HUES6 (cell line): ENCODE data around the gene CTAGE1.

Source experiments
- H3K27ac ChIP-seq: 2 replicates; pipeline ENCODE4 v1.7.0; 2013; ENCODE audit warnings: low read depth, mild to moderate bottlenecking, low read length, inconsistent platforms
- H3K27me3 ChIP-seq: 2 replicates; pipeline ENCODE4 v1.6.1; 2013; ENCODE audit warnings: low read length; ENCODE audit not compliant: control insufficient read depth, insufficient read depth
- H3K36me3 ChIP-seq: 2 replicates; pipeline ENCODE4 v1.6.1; 2013; ENCODE audit warnings: low read length; ENCODE audit not compliant: control insufficient read depth, insufficient read depth
- H3K4me1 ChIP-seq: 2 replicates; pipeline ENCODE4 v1.6.1; 2013; ENCODE audit warnings: low read length; ENCODE audit not compliant: control insufficient read depth, insufficient read depth
- H3K4me3 ChIP-seq: 2 replicates; pipeline ENCODE4 v1.5.1; 2013; ENCODE audit warnings: low read depth, low read length
- H3K9ac ChIP-seq: one replicate; pipeline ENCODE4 v1.6.1; 2013; ENCODE audit warnings: mild to moderate bottlenecking, low read length
- H3K9me3 ChIP-seq: 2 replicates; pipeline ENCODE4 v1.6.1; 2013; ENCODE audit warnings: low read depth, low read length; ENCODE audit not compliant: control insufficient read depth, insufficient read depth

Gene CTAGE1

DNA sequence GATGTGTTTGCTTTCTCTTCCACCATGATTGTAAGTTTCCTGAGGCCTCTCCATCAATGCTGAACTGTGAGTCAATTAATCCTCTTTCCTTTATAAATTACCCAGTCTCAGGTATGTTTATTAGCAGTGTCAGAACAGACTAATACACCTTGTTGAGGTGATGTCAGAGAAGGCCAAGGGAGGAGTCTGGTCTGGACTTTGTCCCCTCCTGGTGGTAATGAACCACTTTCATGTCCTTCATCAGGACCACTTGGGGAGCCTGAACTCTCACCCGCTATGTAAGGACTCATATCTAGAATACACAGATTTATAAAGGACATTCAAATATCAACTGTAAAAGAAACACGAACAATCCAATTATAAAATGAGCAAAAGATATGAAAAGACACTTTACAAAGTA lies 2.9 kb upstream of the CTAGE1 start:
- no peaks in the 10 kb centered on the region for H3K4me1 ChIP-seq
- H3K9me3 ChIP-seq = no peaks in the 10 kb centered on the region; the same call in 1 of the 2 replicates
- H3K27me3 ChIP-seq = no peaks in the 10 kb centered on the region
- H3K27ac ChIP-seq = no peak overlapping the region
- H3K4me3 ChIP-seq = no peak overlapping the region
- H3K9ac ChIP-seq = no peak overlapping the region
- no peaks in the 10 kb centered on the region for H3K36me3 ChIP-seq

DNA sequence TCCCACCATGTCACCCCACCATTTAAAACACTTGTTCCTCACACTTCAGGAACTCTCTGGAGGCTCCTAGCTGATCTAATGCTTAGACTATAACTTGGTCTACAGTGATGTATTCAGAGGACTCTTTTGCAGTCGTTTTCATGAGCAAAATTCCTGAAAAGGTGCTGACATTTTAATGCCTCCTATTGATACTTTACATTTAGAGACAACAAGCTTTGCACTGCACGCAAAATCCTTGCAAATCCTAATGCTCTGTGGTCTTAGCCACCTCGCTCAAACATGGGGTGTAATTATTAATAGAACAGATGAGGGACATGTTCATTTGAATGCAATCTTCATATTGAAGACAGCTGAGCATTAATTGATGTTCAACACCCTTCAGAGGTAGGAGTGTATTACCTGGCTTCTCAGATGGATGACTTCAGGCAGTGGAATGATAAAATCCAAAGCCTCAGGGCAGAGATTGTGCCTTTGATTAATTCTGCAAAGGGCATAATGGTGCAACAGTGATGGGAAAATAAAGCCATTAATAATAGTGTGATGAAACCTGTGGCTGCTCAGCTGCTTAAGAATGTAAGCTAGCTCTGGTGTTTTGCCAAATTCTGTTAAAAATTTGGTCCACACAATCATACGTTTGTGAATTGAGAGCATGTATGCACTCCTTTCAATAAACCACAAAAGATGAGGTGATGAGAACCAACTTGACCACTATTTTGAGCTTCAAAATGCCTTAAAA lies 5.4 kb downstream of the CTAGE1 start:
- no peak overlapping the region for H3K9ac ChIP-seq
- H3K9me3 ChIP-seq = no peaks in the 10 kb centered on the region
- no peak overlapping the region for H3K4me3 ChIP-seq
- no peaks in the 10 kb centered on the region for H3K36me3 ChIP-seq
- no peak overlapping the region for H3K27ac ChIP-seq
- H3K27me3 ChIP-seq = no peaks in the 10 kb centered on the region
- H3K4me1 ChIP-seq = no peaks in the 10 kb centered on the region

DNA sequence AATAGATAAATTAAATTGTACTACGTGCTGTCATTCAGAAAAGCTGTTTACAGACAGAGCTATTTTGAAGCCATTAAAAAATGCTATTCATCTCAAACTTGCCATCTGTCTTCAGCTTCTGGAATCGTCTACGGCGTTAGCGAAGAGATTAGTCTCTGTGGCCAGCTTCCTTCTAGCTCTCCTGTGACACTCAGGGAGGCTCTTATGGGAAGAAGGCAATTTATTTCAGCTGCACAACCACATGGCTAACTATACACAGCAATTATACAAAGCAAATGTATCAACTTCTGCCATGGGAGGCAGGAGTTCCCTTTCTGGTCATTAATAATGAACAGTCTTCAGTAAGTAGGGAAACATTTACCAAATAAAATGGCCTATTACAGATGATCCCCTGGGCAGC lies 6.3 kb downstream of the CTAGE1 start:
- no peak overlapping the region for H3K27ac ChIP-seq
- H3K9ac ChIP-seq = no peak overlapping the region
- no peaks in the 10 kb centered on the region for H3K36me3 ChIP-seq
- no peaks in the 10 kb centered on the region for H3K9me3 ChIP-seq
- H3K27me3 ChIP-seq = no peaks in the 10 kb centered on the region
- H3K4me3 ChIP-seq = no peak overlapping the region
- H3K4me1 ChIP-seq = no peaks in the 10 kb centered on the region

DNA sequence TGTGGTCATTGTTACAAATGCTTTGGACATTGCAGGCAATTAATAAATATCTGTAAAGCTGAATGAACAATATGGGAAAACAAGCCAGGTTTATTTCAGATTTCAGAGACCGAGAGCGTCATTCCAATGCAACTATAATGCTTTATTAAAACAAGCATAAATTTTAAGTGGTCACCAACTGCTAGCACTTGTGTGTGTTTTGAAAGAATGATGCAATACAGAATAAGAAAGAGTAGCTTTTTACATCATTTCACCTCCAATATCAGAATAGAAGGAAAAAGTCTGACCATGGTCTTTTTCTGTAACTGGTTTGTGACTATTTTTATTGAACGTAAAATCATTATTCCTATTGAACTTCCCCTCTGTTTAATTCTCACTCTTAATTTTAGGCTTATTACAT lies 7.6 kb downstream of the CTAGE1 start:
- Histone ChIP-seq H3K27me3 (no peaks in the 10 kb centered on the region), H3K27ac (no peak overlapping the region), H3K4me3 (no peak overlapping the region), H3K4me1 (no peaks in the 10 kb centered on the region; the same call in 1 of the 2 replicates), H3K9me3 (peaks cover 5% of the 10 kb centered on the region), H3K9ac (no peak overlapping the region), H3K36me3 (no peaks in the 10 kb centered on the region)

DNA sequence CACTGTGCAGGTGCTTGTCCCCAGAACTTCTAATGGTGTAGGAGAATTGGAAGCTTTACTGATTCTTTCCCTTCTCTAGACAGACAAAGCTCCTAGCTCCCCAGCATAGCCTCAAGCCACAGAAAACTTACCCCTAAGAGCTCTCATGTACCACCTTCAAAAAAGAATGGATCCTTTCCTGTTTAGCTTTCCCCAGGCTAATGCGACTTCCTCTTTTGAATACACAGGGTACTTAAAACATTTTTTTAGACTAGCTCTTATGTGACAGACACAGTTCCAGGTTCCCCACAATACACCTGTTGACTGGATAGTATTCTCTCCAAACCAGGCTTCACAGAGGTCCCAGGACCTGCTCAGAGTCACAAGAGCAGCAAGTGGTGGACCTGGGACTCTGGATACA lies 8.3 kb downstream of the CTAGE1 start:
- no peak overlapping the region for H3K4me3 ChIP-seq
- no peak overlapping the region for H3K9ac ChIP-seq
- no peaks in the 10 kb centered on the region; the same call in 1 of the 2 replicates for H3K4me1 ChIP-seq
- H3K9me3 ChIP-seq = peaks cover 9% of the 10 kb centered on the region
- no peak overlapping the region for H3K27ac ChIP-seq
- no peaks in the 10 kb centered on the region for H3K27me3 ChIP-seq
- H3K36me3 ChIP-seq = no peaks in the 10 kb centered on the region

DNA sequence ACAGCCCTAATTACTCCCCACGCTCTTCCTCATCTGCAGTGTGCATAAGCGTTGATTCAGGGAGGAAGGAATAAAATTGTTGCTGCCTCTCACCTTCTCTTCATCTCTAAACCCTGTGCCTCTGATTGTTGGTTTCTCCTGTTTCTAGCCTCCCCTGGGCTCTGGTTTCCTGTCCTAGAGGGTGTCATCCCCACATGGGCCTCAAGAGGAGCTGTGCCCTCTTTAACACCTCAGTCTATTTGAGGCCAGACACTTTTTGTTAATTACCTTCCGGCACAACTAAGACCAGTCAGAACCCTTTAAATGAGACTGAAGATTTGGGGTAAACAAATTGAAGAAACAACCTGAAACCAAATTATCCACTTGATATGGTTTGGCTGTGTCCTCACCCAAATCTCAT lies 9.7 kb downstream of the CTAGE1 start:
- no peaks in the 10 kb centered on the region for H3K27me3 ChIP-seq
- no peak overlapping the region for H3K27ac ChIP-seq
- no peak overlapping the region for H3K9ac ChIP-seq
- no peaks in the 10 kb centered on the region; the same call in 1 of the 2 replicates for H3K4me1 ChIP-seq
- H3K4me3 ChIP-seq = no peak overlapping the region
- no peaks in the 10 kb centered on the region for H3K36me3 ChIP-seq
- H3K9me3 ChIP-seq = peaks cover 9% of the 10 kb centered on the region

DNA sequence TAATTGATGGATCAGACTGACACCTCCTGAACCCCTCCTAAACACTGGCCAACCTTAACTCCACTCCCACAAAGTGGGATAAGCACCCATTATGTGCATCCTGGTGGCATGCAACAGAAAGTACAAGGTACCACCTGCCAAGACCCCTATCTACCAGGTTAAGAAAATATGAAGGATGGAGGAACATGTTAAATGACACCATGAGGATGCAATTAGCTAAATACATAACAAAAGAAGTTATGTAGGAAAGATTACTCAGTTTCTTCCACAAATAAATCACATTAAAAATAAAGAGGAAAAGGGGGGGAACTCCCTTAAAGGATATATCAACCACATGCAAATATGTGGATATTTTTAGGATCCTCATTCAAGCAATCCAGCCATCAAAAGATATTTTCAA lies 12.6 kb downstream of the CTAGE1 start:
- no peaks in the 10 kb centered on the region for H3K27me3 ChIP-seq
- no peak overlapping the region for H3K9ac ChIP-seq
- no peak overlapping the region for H3K4me3 ChIP-seq
- H3K9me3 ChIP-seq = peaks cover 9% of the 10 kb centered on the region
- H3K4me1 ChIP-seq = peaks cover 5% of the 10 kb centered on the region; the same call in 1 of the 2 replicates
- H3K36me3 ChIP-seq = no peaks in the 10 kb centered on the region
- no peak overlapping the region for H3K27ac ChIP-seq

DNA sequence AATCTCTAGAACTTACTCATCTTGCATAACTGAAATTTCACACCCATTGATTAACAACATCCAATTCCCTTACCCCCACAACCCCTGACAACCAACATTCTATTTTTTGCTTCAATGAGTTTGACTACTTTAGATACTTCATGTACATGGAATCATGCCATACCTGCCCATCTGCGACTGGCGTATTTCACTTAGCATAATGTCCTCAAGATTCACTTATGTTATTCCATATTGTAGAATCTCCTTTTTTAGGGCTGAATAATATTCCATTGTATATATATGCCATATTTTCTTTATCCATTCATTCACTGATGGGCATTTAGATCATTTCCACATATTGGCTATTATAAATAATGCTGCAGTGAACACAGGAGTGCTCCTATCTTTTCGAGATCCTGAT lies 13.8 kb downstream of the CTAGE1 start:
- no peaks in the 10 kb centered on the region for H3K36me3 ChIP-seq
- no peaks in the 10 kb centered on the region for H3K27me3 ChIP-seq
- H3K4me3 ChIP-seq = no peak overlapping the region
- H3K9ac ChIP-seq = no peak overlapping the region
- H3K4me1 ChIP-seq = peaks cover 9% of the 10 kb centered on the region; the same call in 1 of the 2 replicates
- no peak overlapping the region for H3K27ac ChIP-seq
- H3K9me3 ChIP-seq = peaks cover 9% of the 10 kb centered on the region

DNA sequence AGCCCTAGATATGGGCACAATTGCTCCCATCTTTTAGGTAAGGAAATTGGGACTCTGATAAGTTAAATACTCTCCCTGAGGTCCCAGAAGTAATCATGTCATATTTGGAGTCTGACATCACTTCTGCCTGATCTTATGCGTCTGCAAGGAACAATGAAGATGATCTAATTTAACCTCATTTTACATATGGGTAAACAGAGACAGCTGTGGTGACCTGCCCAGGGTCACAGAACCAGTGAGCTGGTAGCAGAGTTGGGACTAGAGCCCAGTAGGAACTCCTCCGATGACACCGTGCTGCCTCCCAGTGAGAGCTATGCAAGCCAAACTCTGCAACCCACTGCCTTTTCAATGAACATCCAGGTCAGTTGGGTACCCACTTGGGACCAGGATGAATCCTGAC lies 17.8 kb downstream of the CTAGE1 start:
- H3K36me3 ChIP-seq = no peaks in the 10 kb centered on the region
- peaks cover 9% of the 10 kb centered on the region; the same call in 1 of the 2 replicates for H3K4me1 ChIP-seq
- H3K4me3 ChIP-seq = no peak overlapping the region
- no peak overlapping the region for H3K9ac ChIP-seq
- H3K27ac ChIP-seq = no peak overlapping the region
- no peaks in the 10 kb centered on the region for H3K27me3 ChIP-seq
- H3K9me3 ChIP-seq = peaks cover 2% of the 10 kb centered on the region

DNA sequence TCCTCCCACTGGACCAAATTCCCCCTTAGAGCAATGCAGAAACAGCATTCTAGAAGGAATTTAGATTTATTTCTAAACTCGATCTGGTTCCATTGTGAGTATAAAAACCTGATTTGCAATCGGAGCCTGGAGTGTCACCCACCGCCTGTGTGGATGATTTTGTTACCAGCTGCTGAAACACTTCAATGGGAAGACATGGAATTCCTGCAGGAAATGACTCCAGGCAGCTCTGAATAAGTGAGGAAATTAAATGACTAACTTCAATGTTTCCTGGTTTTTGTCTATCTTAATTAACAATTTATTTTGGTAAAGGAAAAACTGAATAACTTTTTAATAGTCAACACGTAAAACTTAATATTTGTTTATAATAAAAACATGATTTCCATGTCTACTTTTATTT lies 19.3 kb downstream of the CTAGE1 start:
- no peak overlapping the region for H3K4me3 ChIP-seq
- H3K27me3 ChIP-seq = no peaks in the 10 kb centered on the region
- H3K27ac ChIP-seq = no peak overlapping the region
- no peak overlapping the region for H3K9ac ChIP-seq
- no peaks in the 10 kb centered on the region for H3K9me3 ChIP-seq
- H3K4me1 ChIP-seq = peaks cover 9% of the 10 kb centered on the region; the same call in 1 of the 2 replicates
- no peaks in the 10 kb centered on the region for H3K36me3 ChIP-seq

DNA sequence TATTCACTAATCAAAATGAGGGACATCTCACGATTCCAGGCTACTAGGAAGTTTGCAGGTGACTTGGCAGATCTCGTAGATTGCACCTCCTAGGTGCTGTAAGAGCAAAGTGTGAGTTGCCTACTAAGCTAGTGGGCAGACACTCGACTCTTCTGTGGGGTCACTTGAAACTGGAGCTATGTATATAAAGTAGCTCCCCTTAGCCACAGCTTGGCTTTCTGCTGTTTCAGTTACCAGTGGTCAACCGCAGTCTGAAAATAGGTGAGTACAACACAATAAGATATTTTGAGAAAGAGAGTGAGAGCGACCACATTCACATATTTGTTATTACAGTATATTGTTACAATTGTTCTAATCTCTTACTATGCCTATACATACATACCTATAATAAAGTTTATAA lies 23.3 kb downstream of the CTAGE1 start:
- Histone ChIP-seq H3K4me1 (no peaks in the 10 kb centered on the region), H3K36me3 (no peaks in the 10 kb centered on the region), H3K9ac (no peak overlapping the region), H3K27me3 (no peaks in the 10 kb centered on the region), H3K27ac (no peak overlapping the region), H3K9me3 (no peaks in the 10 kb centered on the region), H3K4me3 (no peak overlapping the region)
